SK-N-DZ (cell line): ENCODE results near the gene GPSM1.

Source experiments
- DNase-seq: peaks from one replicate; pipeline ENCODE4 v3.0.0-alpha.2; 2015; ENCODE audit warnings: low spot score

GPSM1 gene

GRCh38 chr9:136375096-136375495 lies 47.8 kb downstream of the GPSM1 start:
- DNase-seq, result no peak

GRCh38 chr9:136376457-136376856 lies 49.1 kb downstream of the GPSM1 start:
- DNase-seq, result no peak

- DNase-seq, result no peak
Observed at GRCh38 chr9:136377341-136378169, 50.2 kb downstream of the GPSM1 start.

- no peak for DNase-seq
Observed at GRCh38 chr9:136378170-136379002, 51.0 kb downstream of the GPSM1 start.

GRCh38 chr9:136379003-136379287 lies 51.6 kb downstream of the GPSM1 start:
- DNase-seq, result no peak

GRCh38 chr9:136379401-136379800 lies 52.1 kb downstream of the GPSM1 start:
- no peak for DNase-seq

GRCh38 chr9:136379891-136380290 lies 52.6 kb downstream of the GPSM1 start:
- DNase-seq, result no peak

- DNase-seq, result no peak
Observed at GRCh38 chr9:136380381-136380780, 53.0 kb downstream of the GPSM1 start.

GRCh38 chr9:136381311-136381710 lies 54.0 kb downstream of the GPSM1 start:
- no peak for DNase-seq

GRCh38 chr9:136381966-136382513 lies 54.7 kb downstream of the GPSM1 start:
- no peak for DNase-seq

- no peak for DNase-seq
Observed at GRCh38 chr9:136383436-136383835, 56.1 kb downstream of the GPSM1 start.

- no peak for DNase-seq
Observed at GRCh38 chr9:136385015-136385414, 57.7 kb downstream of the GPSM1 start.

GRCh38 chr9:136386018-136386417 lies 58.7 kb downstream of the GPSM1 start:
- no peak for DNase-seq

- no peak for DNase-seq
Observed at GRCh38 chr9:136387217-136387616, 59.9 kb downstream of the GPSM1 start.

GRCh38 chr9:136389396-136389795 lies 62.1 kb downstream of the GPSM1 start:
- DNase-seq, result no peak

GRCh38 chr9:136391737-136392537 lies 64.6 kb downstream of the GPSM1 start:
- DNase-seq, result no peak

GRCh38 chr9:136392538-136393449 lies 65.5 kb downstream of the GPSM1 start:
- DNase-seq, result no peak

GRCh38 chr9:136393531-136393930 lies 66.2 kb downstream of the GPSM1 start:
- DNase-seq, result no peak

GRCh38 chr9:136394312-136395019 lies 67.1 kb downstream of the GPSM1 start:
- no peak for DNase-seq

- no peak for DNase-seq
Observed at GRCh38 chr9:136395020-136395340, 67.6 kb downstream of the GPSM1 start.
